ENCODE results near the gene CAMK2A.

The CAMK2A gene

DNA sequence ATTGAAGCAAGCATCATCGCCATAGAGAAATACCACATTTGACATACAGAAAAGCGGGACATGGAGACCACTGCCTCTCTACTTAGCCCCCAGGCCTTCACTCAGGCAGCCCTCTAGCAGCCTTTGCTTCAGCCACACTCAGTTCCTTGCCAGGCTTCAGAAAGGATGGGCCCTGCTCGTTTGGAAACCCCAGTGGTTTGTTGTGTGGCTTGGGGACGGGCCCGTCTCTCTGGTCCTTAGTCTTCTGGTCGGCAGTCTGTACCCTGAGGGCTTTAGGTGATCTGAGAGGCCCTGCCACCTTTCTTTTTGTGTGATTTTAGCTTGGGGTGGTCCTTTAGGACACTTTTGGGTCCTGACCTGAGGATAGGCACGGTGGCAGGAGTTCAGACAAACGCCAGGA, 34.2 kb upstream of the CAMK2A start:
- no peak overlapping the region for H3K4me2 ChIP-seq (ENCODE audit: low read length)
- no peaks in the 10 kb centered on the region for H3K36me3 ChIP-seq (ENCODE audit: insufficient read depth, low read length)
- H3K4me1 ChIP-seq (ENCODE audit: control insufficient read depth, insufficient read depth, low read length), result peaks cover 24% of the 10 kb centered on the region
- H3K9ac ChIP-seq (ENCODE audit: low read depth, low read length), result no peak overlapping the region
- no peaks in the 10 kb centered on the region for H3K27me3 ChIP-seq (ENCODE audit: control insufficient read depth, insufficient read depth, low read length)
- H3K9me3 ChIP-seq (replicated peaks; ENCODE audit: low read length), result no peaks in the 10 kb centered on the region
- no peak overlapping the region for H3K4me3 ChIP-seq (ENCODE audit: low read length)

DNA sequence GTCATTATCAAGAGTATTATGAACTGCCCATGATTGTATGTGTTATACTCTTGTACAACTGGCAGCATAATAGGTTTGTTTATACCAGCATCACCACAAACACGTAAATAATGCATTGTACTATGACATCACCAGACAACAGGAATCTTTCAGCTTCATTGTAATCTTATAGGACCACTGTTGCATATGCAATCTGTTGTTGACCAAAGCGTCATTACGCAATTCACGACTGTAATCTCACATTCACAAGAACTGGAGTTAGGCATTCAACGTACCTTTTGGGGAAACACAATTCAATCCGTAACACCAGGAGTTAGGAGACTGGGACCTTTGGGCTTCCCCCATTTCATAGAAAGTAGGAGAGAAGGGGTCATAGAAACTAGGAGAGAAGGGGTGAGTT, 33.5 kb upstream of the CAMK2A start:
- no peaks in the 10 kb centered on the region for H3K36me3 ChIP-seq (ENCODE audit: insufficient read depth, low read length)
- H3K27me3 ChIP-seq (ENCODE audit: control insufficient read depth, insufficient read depth, low read length), result no peaks in the 10 kb centered on the region
- no peak overlapping the region for H3K9ac ChIP-seq (ENCODE audit: low read depth, low read length)
- no peak overlapping the region for H3K4me2 ChIP-seq (ENCODE audit: low read length)
- H3K4me3 ChIP-seq (ENCODE audit: low read length), result no peak overlapping the region
- H3K9me3 ChIP-seq (replicated peaks; ENCODE audit: low read length), result no peaks in the 10 kb centered on the region
- H3K4me1 ChIP-seq (ENCODE audit: control insufficient read depth, insufficient read depth, low read length), result peaks cover 31% of the 10 kb centered on the region

DNA sequence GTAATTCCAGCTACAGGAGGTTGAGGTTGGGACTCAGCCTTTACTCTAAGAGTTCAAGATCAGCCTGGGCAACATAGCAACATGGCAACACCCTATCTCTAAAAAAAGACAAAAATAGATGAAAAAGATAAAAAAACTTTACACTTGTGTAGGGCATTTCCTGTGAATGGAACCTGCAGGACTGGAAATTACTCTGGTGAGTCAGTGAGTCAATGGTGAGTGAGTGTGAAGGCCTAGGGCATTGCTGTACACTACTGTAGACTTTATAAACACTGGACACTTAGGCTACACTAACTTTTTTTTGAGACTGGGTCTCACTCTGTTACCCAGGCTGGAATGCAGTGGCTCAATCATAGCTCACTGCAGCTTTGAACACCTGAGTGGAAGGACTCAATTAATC, 32.6 kb upstream of the CAMK2A start:
- Histone ChIP-seq H3K27me3 (ENCODE audit: control insufficient read depth, insufficient read depth, low read length) (no peaks in the 10 kb centered on the region), H3K9me3 (replicated peaks; ENCODE audit: low read length) (no peaks in the 10 kb centered on the region), H3K4me2 (ENCODE audit: low read length) (no peak overlapping the region), H3K36me3 (ENCODE audit: insufficient read depth, low read length) (no peaks in the 10 kb centered on the region), H3K4me3 (ENCODE audit: low read length) (no peak overlapping the region), H3K4me1 (ENCODE audit: control insufficient read depth, insufficient read depth, low read length) (peaks cover 40% of the 10 kb centered on the region), H3K9ac (ENCODE audit: low read depth, low read length) (no peak overlapping the region)

DNA sequence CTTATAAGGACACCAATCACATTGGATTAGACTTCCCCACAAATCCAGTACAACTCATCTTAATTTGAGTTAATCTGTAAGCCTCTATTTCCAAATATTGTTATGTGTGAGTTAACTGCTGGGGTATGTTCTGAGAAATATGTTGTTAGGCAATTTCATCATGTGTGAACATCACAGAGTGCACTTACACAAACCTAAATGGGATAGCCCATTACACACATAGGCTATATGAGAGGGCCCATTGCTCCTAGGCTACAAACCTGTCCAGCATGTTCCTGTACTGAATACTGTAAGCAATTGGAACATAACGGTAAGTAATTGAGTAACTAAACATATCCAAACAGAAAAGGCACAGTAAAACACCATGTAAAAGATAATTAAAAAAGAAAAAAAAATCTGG, 32.2 kb upstream of the CAMK2A start:
- no peaks in the 10 kb centered on the region for H3K27me3 ChIP-seq (ENCODE audit: control insufficient read depth, insufficient read depth, low read length)
- H3K36me3 ChIP-seq (ENCODE audit: insufficient read depth, low read length), result no peaks in the 10 kb centered on the region
- H3K9me3 ChIP-seq (replicated peaks; ENCODE audit: low read length), result no peaks in the 10 kb centered on the region
- peaks cover 44% of the 10 kb centered on the region for H3K4me1 ChIP-seq (ENCODE audit: control insufficient read depth, insufficient read depth, low read length)
- no peak overlapping the region for H3K9ac ChIP-seq (ENCODE audit: low read depth, low read length)
- no peak overlapping the region for H3K4me3 ChIP-seq (ENCODE audit: low read length)
- no peak overlapping the region for H3K4me2 ChIP-seq (ENCODE audit: low read length)

DNA sequence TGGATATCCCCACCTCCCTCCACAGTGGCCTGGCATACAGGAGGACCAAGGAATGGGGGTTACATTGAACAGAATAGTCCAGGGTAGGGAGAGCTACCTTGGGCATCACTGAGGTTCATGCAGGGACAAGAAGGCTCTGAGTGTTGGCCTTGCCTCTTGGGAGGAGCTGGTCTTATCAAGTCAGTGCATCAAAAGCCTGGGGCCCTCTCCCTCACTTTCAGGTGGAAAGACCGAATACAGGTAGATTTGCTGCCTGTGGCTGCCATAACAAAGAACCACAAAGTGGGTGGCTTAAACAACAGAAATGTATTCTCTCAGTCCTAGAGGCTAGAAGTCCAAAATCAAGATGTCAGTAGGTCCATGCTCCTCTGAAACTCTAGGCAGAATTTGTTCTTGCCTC, 31.6 kb upstream of the CAMK2A start:
- Histone ChIP-seq H3K4me3 (ENCODE audit: low read length) (no peak overlapping the region), H3K27me3 (ENCODE audit: control insufficient read depth, insufficient read depth, low read length) (no peaks in the 10 kb centered on the region), H3K4me1 (ENCODE audit: control insufficient read depth, insufficient read depth, low read length) (peaks cover 48% of the 10 kb centered on the region), H3K36me3 (ENCODE audit: insufficient read depth, low read length) (no peaks in the 10 kb centered on the region), H3K9ac (ENCODE audit: low read depth, low read length) (no peak overlapping the region), H3K9me3 (replicated peaks; ENCODE audit: low read length) (no peaks in the 10 kb centered on the region), H3K4me2 (ENCODE audit: low read length) (no peak overlapping the region)

DNA sequence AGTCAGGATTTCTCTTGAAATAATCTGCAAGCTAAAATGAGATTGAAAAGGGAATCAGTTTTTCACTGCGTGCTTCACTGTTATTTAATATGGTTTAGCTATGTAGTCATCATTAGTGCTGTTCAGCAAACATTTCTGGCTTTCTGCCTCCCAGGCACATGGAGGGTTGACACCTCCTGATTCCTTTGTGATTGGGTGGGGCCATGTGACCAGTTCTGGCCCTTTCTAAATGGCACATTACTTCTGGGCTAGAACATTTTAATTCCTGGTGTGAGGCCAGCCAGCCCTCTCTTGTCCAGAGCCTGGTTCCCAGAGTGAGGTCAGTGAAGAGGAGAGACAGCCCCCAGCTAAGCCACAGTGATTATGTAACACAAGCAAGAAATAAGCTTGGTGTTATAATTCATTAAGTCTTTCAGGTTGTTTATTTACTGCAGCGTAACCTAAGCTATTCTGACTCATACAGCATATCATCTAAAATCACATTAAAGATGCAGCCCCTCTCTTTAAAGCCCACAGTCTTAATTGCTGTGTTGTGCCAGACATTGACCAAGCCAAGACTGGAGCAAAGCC, 30.6 kb upstream of the CAMK2A start:
- Histone ChIP-seq H3K4me3 (ENCODE audit: low read length) (no peak overlapping the region), H3K27me3 (ENCODE audit: control insufficient read depth, insufficient read depth, low read length) (no peaks in the 10 kb centered on the region), H3K9me3 (replicated peaks; ENCODE audit: low read length) (no peaks in the 10 kb centered on the region), H3K4me2 (ENCODE audit: low read length) (no peak overlapping the region), H3K36me3 (ENCODE audit: insufficient read depth, low read length) (no peaks in the 10 kb centered on the region), H3K4me1 (ENCODE audit: control insufficient read depth, insufficient read depth, low read length) (peaks cover 48% of the 10 kb centered on the region), H3K9ac (ENCODE audit: low read depth, low read length) (peak overlapping the region; percentile 3)

DNA sequence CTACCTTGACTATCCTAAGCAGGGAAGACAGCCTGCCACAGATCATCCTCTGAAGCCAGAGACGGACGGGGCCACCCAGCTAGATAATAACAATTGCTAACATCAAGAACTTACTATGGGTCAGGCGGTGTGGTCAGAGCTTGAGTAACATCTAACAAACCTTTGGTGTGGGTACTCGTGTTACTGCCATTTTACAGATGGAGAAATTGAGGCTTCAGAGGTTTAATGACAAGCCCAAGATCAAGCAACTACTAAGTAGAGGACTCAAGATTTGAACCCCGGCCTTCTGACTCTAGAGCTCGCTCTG, 29.9 kb upstream of the CAMK2A start:
- H3K4me2 ChIP-seq (ENCODE audit: low read length), result no peak overlapping the region
- no peaks in the 10 kb centered on the region for H3K27me3 ChIP-seq (ENCODE audit: control insufficient read depth, insufficient read depth, low read length)
- H3K4me1 ChIP-seq (ENCODE audit: control insufficient read depth, insufficient read depth, low read length), result peaks cover 48% of the 10 kb centered on the region
- no peaks in the 10 kb centered on the region for H3K36me3 ChIP-seq (ENCODE audit: insufficient read depth, low read length)
- H3K9ac ChIP-seq (ENCODE audit: low read depth, low read length), result peak overlapping the region; percentile 3
- no peaks in the 10 kb centered on the region for H3K9me3 ChIP-seq (replicated peaks; ENCODE audit: low read length)
- no peak overlapping the region for H3K4me3 ChIP-seq (ENCODE audit: low read length)

DNA sequence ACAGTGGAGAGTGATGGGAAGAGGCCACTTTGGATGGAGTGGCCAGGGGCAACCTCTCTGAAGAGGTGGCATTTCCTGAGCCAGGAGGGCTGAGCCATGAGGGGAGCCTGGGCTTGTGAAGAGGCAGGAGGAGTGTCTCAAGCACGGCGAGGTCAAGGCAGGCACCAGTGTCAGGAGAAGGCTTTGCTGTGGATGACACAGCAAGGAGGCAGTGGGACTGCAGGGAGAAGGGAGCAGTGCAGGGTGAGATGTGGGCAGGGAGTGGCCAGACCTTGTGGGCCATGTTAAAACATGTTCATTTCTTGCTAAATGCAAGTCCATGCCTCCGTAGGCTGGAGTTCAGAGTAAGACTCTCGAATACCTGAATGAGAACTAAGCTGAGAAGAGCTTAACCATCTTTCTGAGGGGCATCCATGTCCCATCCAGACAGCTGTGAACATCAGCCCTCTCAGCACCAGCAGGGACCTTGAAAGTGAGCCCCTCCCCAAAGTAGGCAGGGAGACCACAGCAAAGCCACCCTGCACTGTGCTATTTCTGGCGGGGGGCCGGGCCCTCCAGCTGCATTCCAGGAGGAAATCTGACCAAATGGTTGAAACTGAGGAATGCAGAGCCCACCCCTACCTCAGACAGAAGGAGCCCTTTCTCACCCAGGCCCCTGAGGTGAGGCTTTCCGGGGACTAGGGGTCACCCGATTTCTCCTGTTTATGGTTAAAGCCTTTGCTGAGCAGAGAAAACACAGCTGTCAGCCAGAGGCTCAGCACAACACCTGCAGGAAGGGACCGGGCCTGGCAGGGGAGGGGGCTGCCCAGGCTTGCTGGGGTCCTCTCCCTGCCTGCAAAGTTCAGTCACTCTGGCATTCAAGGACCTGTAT, 29.3 kb upstream of the CAMK2A start:
- H3K9ac ChIP-seq (ENCODE audit: low read depth, low read length), result no peak overlapping the region

DNA sequence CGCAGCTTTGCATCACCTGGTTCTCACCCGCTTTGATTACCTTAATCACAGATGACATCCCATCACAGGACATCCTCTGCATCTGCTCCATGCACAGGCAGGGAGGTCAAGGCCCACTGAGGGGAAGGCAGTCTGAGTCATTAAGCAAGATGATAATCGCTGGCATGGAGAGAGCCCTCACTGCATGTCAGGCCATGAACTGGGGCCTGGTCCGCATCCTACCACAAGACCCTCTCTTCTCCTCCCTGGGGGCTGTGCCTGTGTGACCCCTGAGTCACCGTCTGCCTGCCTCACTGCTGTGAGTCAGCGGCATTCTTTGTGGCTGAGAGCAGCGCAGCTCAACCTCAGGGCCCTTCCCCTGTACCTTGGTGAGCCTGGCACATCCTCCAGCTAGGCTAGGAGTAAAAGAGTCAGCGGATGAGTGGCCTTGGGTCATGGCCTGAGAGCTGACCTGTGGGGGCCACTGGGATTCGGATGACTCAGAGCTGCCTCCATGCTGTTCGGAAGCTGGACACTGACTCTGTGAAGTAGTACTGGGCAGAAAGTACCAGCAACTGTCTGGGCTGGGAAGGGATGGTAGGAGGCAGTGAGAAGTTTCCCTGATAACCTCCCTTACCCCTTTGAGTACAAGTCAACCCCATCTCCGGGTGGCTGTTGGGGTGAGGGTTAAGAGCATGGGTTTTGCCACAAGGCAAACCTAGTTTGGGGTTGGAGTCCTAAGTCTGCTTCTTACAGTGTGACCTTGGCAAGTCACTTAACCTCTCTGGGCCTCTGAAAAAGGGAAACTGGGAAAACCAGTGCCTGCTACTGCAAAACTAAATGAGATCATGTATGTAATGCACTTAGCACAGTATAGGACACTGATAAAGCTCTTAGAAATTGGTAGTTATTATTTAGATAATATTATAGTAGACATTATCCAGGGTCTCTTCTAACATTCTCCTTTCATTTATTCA, 27.8 kb upstream of the CAMK2A start:
- H3K4me1 ChIP-seq (ENCODE audit: control insufficient read depth, insufficient read depth, low read length), result peaks cover 55% of the 10 kb centered on the region
- peak overlapping the region; percentile 48 for H3K4me2 ChIP-seq (ENCODE audit: low read length)
- H3K4me3 ChIP-seq (ENCODE audit: low read length), result peak overlapping the region; percentile 17
- no peaks in the 10 kb centered on the region for H3K9me3 ChIP-seq (replicated peaks; ENCODE audit: low read length)
- H3K27me3 ChIP-seq (ENCODE audit: control insufficient read depth, insufficient read depth, low read length), result no peaks in the 10 kb centered on the region
- no peaks in the 10 kb centered on the region for H3K36me3 ChIP-seq (ENCODE audit: insufficient read depth, low read length)
- H3K9ac ChIP-seq (ENCODE audit: low read depth, low read length), result peak overlapping the region; percentile 59

More for the DNA sequence above, 29.3 kb upstream of the CAMK2A start:
- Histone ChIP-seq H3K4me3 (ENCODE audit: low read length) (no peak overlapping the region), H3K36me3 (ENCODE audit: insufficient read depth, low read length) (no peaks in the 10 kb centered on the region), H3K4me2 (ENCODE audit: low read length) (no peak overlapping the region), H3K9me3 (replicated peaks; ENCODE audit: low read length) (no peaks in the 10 kb centered on the region), H3K4me1 (ENCODE audit: control insufficient read depth, insufficient read depth, low read length) (peaks cover 53% of the 10 kb centered on the region), H3K27me3 (ENCODE audit: control insufficient read depth, insufficient read depth, low read length) (no peaks in the 10 kb centered on the region)

DNA sequence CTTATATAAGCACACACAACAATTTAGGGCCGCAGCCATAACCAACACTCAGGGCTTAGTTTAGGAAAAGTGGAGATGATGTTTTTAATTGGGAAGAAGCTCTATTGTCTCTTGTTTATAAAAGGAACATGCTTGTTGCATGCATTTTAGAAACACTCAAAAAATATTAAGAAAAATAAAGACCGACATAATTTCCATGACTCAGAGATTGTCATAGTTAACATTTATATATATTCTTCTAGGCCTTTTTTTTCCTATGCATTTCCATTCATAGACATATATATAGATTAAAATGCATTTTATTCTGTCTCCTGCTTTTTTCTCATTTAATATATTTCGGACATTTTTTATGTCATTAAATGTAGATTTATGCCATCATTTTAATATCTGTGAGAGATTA, 26.7 kb upstream of the CAMK2A start:
- peak overlapping the region; percentile 32 for H3K9ac ChIP-seq (ENCODE audit: low read depth, low read length)
- no peaks in the 10 kb centered on the region for H3K9me3 ChIP-seq (replicated peaks; ENCODE audit: low read length)
- H3K4me2 ChIP-seq (ENCODE audit: low read length), result no peak overlapping the region
- H3K27me3 ChIP-seq (ENCODE audit: control insufficient read depth, insufficient read depth, low read length), result no peaks in the 10 kb centered on the region
- H3K4me3 ChIP-seq (ENCODE audit: low read length), result no peak overlapping the region
- H3K4me1 ChIP-seq (ENCODE audit: control insufficient read depth, insufficient read depth, low read length), result peaks cover 54% of the 10 kb centered on the region
- H3K36me3 ChIP-seq (ENCODE audit: insufficient read depth, low read length), result no peaks in the 10 kb centered on the region

DNA sequence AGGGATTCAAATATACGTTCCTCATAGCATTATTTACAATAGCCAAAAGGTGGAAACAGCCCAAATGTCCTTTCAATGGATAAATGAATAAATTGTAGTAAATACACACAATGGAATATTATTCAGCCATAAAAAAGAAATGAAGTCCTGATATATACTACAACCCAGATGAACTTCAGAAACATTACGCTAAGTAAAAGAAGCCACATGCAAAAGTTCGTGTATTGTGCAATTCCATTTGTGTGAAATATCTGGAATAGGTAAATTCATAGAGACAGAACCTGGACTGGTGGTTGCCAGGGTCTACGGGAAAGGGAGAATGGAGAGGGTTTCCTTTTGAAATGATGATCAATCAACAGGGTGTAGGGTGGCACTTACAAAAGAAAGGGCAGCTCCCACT, 25.7 kb upstream of the CAMK2A start:
- no peak overlapping the region for H3K4me3 ChIP-seq (ENCODE audit: low read length)
- no peak overlapping the region for H3K9ac ChIP-seq (ENCODE audit: low read depth, low read length)
- no peaks in the 10 kb centered on the region for H3K9me3 ChIP-seq (replicated peaks; ENCODE audit: low read length)
- no peaks in the 10 kb centered on the region for H3K27me3 ChIP-seq (ENCODE audit: control insufficient read depth, insufficient read depth, low read length)
- H3K36me3 ChIP-seq (ENCODE audit: insufficient read depth, low read length), result no peaks in the 10 kb centered on the region
- H3K4me2 ChIP-seq (ENCODE audit: low read length), result no peak overlapping the region
- peaks cover 47% of the 10 kb centered on the region for H3K4me1 ChIP-seq (ENCODE audit: control insufficient read depth, insufficient read depth, low read length)

Measured in skeletal muscle satellite cell (primary cell).